Pons (tissue), 1 donor: ENCODE measurements around the gene AANAT.
A peak's percentile ranks its signal among the peaks of the same experiment; 100 is the strongest.

Experiments
- DNase-seq: peaks from one replicate; pipeline ENCODE4 v3.0.0-alpha.2; 2016; ENCODE audit warnings: low spot score

Gene AANAT

GRCh38 chr17:76469076-76469990, 1.9 kb downstream of the AANAT start:
- no peak for DNase-seq

GRCh38 chr17:76469991-76470739, 2.8 kb downstream of the AANAT start:
- DNase-seq = no peak

- no peak for DNase-seq
Observed at GRCh38 chr17:76471498-76472257, 4.3 kb downstream of the AANAT start.

DNA sequence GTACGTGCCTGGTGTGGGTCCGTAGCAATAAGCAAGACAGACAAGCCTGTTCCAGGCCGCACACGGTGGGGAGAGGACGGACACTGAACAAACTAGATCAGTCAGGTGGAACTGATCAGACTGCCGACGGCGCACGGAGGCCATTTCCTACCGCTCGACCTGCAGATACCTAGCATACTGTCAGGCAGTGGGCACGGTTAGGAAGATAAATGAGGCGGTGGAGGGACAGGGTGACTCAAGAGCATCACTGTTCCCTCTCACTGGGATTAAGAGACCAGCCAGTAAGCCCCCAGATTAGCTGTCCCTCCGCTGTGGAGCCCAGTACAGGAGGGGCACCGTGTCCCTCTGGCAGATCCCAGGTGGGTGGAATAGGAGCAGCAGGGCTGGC, 4.8 kb downstream of the AANAT start:
- DNase-seq = no peak

DNA sequence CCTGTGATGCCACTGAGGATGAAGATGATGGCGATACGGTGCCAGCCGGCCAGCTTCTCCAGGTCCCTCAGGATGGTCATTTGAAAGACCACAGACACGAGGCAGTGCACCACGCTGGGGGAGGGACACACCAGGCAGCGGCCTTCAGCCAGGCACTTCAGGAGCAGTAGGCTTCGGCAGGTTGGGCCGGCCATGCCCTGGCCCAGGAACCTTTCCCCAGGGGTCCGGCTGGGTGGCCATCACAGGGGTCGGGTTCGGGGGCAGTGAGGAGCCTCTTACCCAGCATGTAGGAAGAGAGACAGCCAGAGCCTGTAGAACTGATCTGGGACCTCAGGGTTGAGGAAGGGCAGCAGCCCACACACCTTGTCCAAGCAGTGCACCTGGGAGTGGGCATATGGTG, 5.3 kb downstream of the AANAT start:
- DNase-seq = no peak

- DNase-seq = no peak
Observed at GRCh38 chr17:76473541-76473985, 6.2 kb downstream of the AANAT start.

GRCh38 chr17:76474238-76474637, 6.8 kb downstream of the AANAT start:
- no peak for DNase-seq

DNA sequence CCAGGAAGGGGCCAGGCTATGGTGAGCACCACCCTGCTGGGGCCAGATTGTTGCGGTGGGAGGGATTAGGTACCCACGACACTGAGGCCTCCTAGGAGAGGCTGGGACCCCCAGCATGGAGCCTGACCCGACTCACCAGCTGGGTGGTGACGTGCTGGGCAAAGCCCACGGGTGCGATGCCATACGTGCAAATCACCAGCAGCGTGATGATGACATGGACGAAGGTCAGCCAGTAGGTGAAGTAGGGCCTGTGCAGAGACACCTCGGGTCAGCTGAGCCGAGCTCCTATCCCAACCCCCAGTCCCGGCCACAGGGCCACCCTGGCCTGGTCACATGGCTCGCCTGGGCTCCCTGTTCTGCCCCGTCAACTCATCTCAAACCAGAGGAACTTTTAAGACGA, 7.5 kb downstream of the AANAT start:
- DNase-seq = no peak

- DNase-seq = no peak
Observed at GRCh38 chr17:76475302-76475701, 7.9 kb downstream of the AANAT start.

DNA sequence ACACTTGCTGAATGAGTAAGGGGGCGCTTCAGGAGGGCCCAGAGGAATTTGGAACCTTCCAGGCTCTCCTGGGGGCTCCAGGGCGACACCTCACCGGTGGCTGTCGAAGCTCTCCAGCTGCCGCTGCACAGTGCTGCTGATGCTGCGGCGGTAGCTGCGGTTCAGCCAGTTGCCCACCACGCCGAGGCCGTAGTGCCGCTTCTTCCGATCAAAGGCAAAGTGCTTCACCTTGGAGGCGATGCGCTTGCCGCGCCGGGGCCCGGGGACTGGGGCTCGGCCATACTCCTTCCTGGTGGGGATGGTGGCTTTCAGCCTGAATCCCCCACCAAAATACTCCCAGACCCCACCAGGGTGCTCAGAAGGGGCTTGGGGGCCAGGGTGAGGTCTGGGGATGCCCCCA, 9.3 kb downstream of the AANAT start:
- no peak for DNase-seq

GRCh38 chr17:76477576-76477975, 10.2 kb downstream of the AANAT start:
- DNase-seq = no peak

- no peak for DNase-seq
Observed at GRCh38 chr17:76478097-76478496, 10.7 kb downstream of the AANAT start.

DNA sequence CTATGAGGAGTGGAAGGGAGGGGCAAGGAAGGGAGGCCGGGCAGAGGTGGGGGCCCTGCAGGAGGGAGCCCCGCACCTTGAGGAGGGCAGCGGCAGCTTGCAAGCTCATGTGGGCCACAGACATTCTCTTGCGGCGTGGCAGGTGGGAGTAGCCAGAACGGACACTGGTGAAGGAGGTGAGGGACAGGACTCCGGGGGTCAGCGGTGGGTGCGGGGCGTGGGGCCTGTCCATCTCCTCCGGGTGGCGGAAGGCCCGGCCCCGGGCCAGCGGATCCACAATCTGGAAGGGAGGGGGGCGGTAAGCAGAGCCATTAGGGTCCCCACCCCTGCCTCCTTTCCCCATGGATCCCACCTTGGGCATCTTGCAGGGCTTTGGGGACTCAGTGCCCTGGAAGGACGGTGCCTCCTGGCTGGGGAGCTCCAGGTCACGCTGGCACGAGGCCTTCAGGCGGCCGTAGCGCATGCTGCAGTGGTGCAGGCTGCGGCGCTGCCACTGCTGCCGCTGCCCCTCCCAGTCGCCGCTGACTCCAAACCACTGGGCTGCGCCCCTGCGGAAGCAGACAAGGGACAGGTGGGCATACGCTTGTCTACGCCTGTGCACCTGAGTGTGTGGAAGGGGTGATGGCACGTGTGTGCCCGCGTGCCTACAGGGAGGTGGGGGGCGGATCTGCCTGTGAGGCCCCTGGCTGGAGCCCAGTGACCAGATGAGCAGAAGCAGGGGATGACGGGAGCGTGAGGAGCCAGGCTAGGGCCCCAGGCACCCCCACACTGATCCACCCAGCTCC, 11.5 kb downstream of the AANAT start:
- DNase-seq = no peak

GRCh38 chr17:76479515-76480060, 12.2 kb downstream of the AANAT start:
- no peak for DNase-seq

- no peak for DNase-seq
Observed at GRCh38 chr17:76480632-76481031, 13.2 kb downstream of the AANAT start.

- peak; percentile 78 for DNase-seq
Observed at GRCh38 chr17:76481071-76481655, 13.8 kb downstream of the AANAT start.

GRCh38 chr17:76484228-76484725, 16.9 kb downstream of the AANAT start:
- DNase-seq = no peak

GRCh38 chr17:76485569-76485968, 18.2 kb downstream of the AANAT start:
- DNase-seq = peak; percentile 79

DNA sequence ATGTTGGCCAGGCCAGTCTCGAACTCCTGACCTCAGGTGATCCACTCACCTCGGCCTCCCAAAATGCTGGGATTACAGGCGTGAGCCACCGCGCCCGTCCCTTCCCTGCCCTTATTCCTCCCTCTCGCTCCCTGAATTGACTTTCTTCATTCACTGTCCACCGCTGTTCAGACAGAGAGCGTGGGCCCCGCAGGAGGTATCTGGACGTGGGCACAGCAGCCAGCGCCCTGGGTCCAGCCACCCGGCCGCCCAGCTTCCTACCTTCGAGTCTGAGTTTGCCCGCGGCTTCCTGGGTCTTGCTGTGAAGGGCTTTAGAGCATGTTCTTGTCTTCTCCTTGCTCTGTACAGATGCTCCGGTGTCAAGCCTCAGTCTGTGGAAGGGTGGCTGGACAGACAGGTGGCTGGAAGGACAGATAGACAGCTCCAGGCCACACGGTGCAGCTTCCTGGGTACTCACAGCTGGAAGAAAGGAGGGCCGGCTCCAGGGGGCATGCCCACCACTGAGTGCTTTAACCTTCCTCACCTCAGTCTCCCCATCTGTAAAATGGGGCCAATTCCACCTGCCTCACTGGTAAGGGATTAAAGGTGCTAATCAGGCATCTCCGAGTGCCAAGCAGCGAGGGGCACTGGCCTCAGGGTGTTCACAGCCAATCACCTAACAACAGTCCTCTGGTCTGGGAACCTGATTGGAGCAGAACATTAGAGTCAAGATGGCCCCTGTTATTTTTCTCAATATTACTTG, 20.2 kb downstream of the AANAT start:
- no peak for DNase-seq

- no peak for DNase-seq
Observed at GRCh38 chr17:76490112-76490710, 22.8 kb downstream of the AANAT start.
